Trophoblast cell (in vitro differentiated cells and primary cell): ENCODE results near the gene PCK2.

Source experiments
- DNase-seq, 2 donors: peaks; one replicate each; pipeline ENCODE4 v3.0.0-alpha.2; 2016
- H2AFZ ChIP-seq: 2 replicates; pipeline ENCODE4 v1.6.1; 2013; ENCODE audit warnings: low read length, moderate library complexity, mild to moderate bottlenecking; ENCODE audit not compliant: insufficient read depth, poor library complexity
- H2AK5ac ChIP-seq: 2 replicates; pipeline ENCODE4 v1.6.1; 2013; ENCODE audit warnings: mild to moderate bottlenecking, low read length
- H2BK120ac ChIP-seq: 2 replicates; pipeline ENCODE4 v1.6.1; 2013; ENCODE audit warnings: low read length, mild to moderate bottlenecking, moderate library complexity; ENCODE audit not compliant: insufficient read depth, poor library complexity
- H2BK12ac ChIP-seq: 2 replicates; pipeline ENCODE4 v1.6.1; 2013; ENCODE audit warnings: mild to moderate bottlenecking, low read length, moderate library complexity
- H2BK5ac ChIP-seq: 2 replicates; pipeline ENCODE4 v1.6.1; 2013; ENCODE audit warnings: low read length, low read depth, moderate library complexity, mild to moderate bottlenecking; ENCODE audit not compliant: poor library complexity
- H3K14ac ChIP-seq: 2 replicates; pipeline ENCODE4 v1.6.1; 2013; ENCODE audit warnings: mild to moderate bottlenecking, low read length
- H3K18ac ChIP-seq: 2 replicates; pipeline ENCODE4 v1.6.1; 2013; ENCODE audit warnings: mild to moderate bottlenecking, low read length
- H3K23ac ChIP-seq: 2 replicates; pipeline ENCODE4 v1.6.1; 2013; ENCODE audit warnings: low read length
- H3K27ac ChIP-seq: 2 replicates; pipeline ENCODE4 v1.5.1; 2013; ENCODE audit warnings: low read depth, mild to moderate bottlenecking, inconsistent platforms, low read length, moderate library complexity
- H3K27me3 ChIP-seq: 2 replicates; pipeline ENCODE4 v1.6.1; 2013; ENCODE audit warnings: inconsistent platforms, mild to moderate bottlenecking, low read length, moderate library complexity; ENCODE audit not compliant: insufficient read depth
- H3K36me3 ChIP-seq, 2 experiments: 1 replicate in 1 of 2; 2 replicates in 1 of 2; pipeline ENCODE4 v1.6.1; 2013; ENCODE audit warnings: low read length in 2 of 2, mild to moderate bottlenecking in 2 of 2, moderate library complexity in 1 of 2; ENCODE audit not compliant: insufficient read depth in 2 of 2, control insufficient read depth in 1 of 2
- H3K4ac ChIP-seq: 2 replicates; pipeline ENCODE4 v1.6.1; 2013; ENCODE audit warnings: low read depth, mild to moderate bottlenecking, low read length, moderate library complexity
- H3K4me1 ChIP-seq, 2 experiments: 1 replicate in 1 of 2; 2 replicates in 1 of 2; pipeline ENCODE4 v1.6.1; 2013; ENCODE audit warnings: low read length in 2 of 2, mild to moderate bottlenecking in 2 of 2, moderate library complexity in 1 of 2; ENCODE audit not compliant: insufficient read depth in 2 of 2, control insufficient read depth in 1 of 2
- H3K4me2 ChIP-seq: 2 replicates; pipeline ENCODE4 v1.6.1; 2013; ENCODE audit warnings: inconsistent platforms, mild to moderate bottlenecking, low read length, moderate library complexity
- H3K4me3 ChIP-seq: 2 replicates; pipeline ENCODE4 v1.5.1; 2013; ENCODE audit warnings: mild to moderate bottlenecking, low read depth, low read length, inconsistent platforms
- H3K79me1 ChIP-seq: one replicate; pipeline ENCODE4 v1.6.1; 2013; ENCODE audit warnings: low read length
- H3K79me2 ChIP-seq: 2 replicates; pipeline ENCODE4 v1.6.1; 2013; ENCODE audit warnings: low read length, mild to moderate bottlenecking; ENCODE audit not compliant: control insufficient read depth, insufficient read depth, poor library complexity
- H3K9ac ChIP-seq: 2 replicates; pipeline ENCODE4 v1.6.1; 2013; ENCODE audit warnings: mild to moderate bottlenecking, low read length
- H3K9me3 ChIP-seq: 2 replicates; pipeline ENCODE4 v1.6.1; 2013; ENCODE audit warnings: low read depth, mild to moderate bottlenecking, control low read depth, inconsistent platforms, low read length; ENCODE audit not compliant: insufficient read depth
- H4K12ac ChIP-seq: 2 replicates; pipeline ENCODE4 v1.6.1; 2013; ENCODE audit warnings: low read depth, mild to moderate bottlenecking, low read length, moderate library complexity
- H4K8ac ChIP-seq: 2 replicates; pipeline ENCODE4 v1.6.1; 2013; ENCODE audit warnings: low read depth, mild to moderate bottlenecking, low read length, moderate library complexity
- H4K91ac ChIP-seq: one replicate; pipeline ENCODE4 v1.6.1; 2013; ENCODE audit warnings: low read depth, mild to moderate bottlenecking, low read length, moderate library complexity
- WGBS: extraction: QIAGEN DNeasy Blood & Tissue Kit; methylation state at CpG from one replicate; pipeline ENCODE4 v1.1.7; 2013; ENCODE audit warnings: missing lambda C conversion rate; ENCODE audit not compliant: insufficient read length, insufficient coverage; ENCODE audit errors: extremely low coverage; 5-methylcytosine and 5-hydroxymethylcytosine counted together

The PCK2 gene

GRCh38 chr14:24110060-24110459 lies 15.9 kb downstream of the PCK2 start:
- Histone ChIP-seq H2BK12ac (no peak overlapping the region), H3K36me3 (no peaks in the 10 kb centered on the region), H3K79me2 (peaks cover 7% of the 10 kb centered on the region), H4K91ac (no peak overlapping the region), H2BK120ac (no peak overlapping the region), H4K12ac (no peak overlapping the region), H2BK5ac (no peak overlapping the region), H3K27me3 (no peaks in the 10 kb centered on the region), H3K9me3 (no peaks in the 10 kb centered on the region), H4K8ac (no peak overlapping the region), H3K14ac (no peak overlapping the region), H3K4me2 (no peak overlapping the region), H3K27ac (no peak overlapping the region), H3K4me3 (no peak overlapping the region), H2AK5ac (no peak overlapping the region), H3K4me1 (no peaks in the 10 kb centered on the region), H3K23ac (no peak overlapping the region), H3K18ac (no peak overlapping the region), H3K79me1 (peaks cover 10% of the 10 kb centered on the region), H2AFZ (no peak overlapping the region), H3K9ac (no peak overlapping the region), H3K4ac (no peak overlapping the region)
- WGBS = no CpG with 5 or more reads among the region's 9 CpGs
- no peak for DNase-seq

- Histone ChIP-seq H2AK5ac (no peak overlapping the region), H3K4me3 (no peak overlapping the region), H2BK120ac (no peak overlapping the region), H3K9me3 (no peaks in the 10 kb centered on the region), H3K9ac (no peak overlapping the region), H3K4me1 (peaks cover under 1 to 1% of the 10 kb centered on the region in 2 experiments), H3K27me3 (no peaks in the 10 kb centered on the region), H3K27ac (no peak overlapping the region), H3K18ac (no peak overlapping the region), H2AFZ (no peak overlapping the region), H2BK5ac (no peak overlapping the region), H3K4ac (no peak overlapping the region), H3K36me3 (no peaks in the 10 kb centered on the region), H2BK12ac (no peak overlapping the region), H4K91ac (no peak overlapping the region), H4K12ac (no peak overlapping the region), H3K79me1 (peaks cover 10% of the 10 kb centered on the region), H3K23ac (no peak overlapping the region), H3K79me2 (peaks cover 9% of the 10 kb centered on the region), H3K4me2 (no peak overlapping the region), H4K8ac (no peak overlapping the region), H3K14ac (no peak overlapping the region)
- WGBS = no CpG with 5 or more reads among the region's 1 CpG
- DNase-seq = no peak
Observed at GRCh38 chr14:24110523-24110922, 16.4 kb downstream of the PCK2 start.

DNA sequence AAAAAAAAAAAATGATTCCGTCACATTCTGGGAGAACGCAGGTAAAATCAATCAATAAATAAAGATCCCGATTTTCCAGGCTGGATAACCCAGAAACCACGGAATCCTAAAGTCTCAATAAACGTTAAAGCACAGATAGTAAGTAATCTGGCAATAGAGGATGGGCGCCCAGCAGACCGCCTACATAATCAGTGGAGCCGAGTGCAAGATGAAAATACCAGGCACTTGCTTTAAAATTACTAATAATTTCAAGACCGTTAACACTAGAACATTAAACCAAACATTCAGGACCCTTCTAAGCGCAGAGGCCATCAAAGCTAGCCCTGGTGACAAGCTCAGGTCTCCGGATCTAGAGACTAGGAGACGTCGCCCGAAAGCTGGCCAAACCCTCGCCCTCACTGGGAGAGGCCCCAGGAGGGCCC lies 19.3 kb downstream of the PCK2 start:
- peak overlapping the region; percentile 97 for H4K12ac ChIP-seq
- WGBS = no CpG with 5 or more reads among the region's 15 CpGs
- no peak overlapping the region for H3K23ac ChIP-seq
- H2BK120ac ChIP-seq = peak overlapping the region; percentile 88
- peak overlapping the region; percentile 80 for H3K4ac ChIP-seq
- peak overlapping the region; percentile 71 for H3K9ac ChIP-seq
- DNase-seq = no peak
- peak overlapping the region; percentile 94 for H4K8ac ChIP-seq
- H2BK5ac ChIP-seq = peak overlapping the region; percentile 84
- no peaks in the 10 kb centered on the region for H3K9me3 ChIP-seq
- H2AFZ ChIP-seq = peak overlapping the region; percentile 97
- H2BK12ac ChIP-seq = peak overlapping the region; percentile 23
- peaks cover 3 to 9% of the 10 kb centered on the region in 2 experiments for H3K4me1 ChIP-seq
- H3K79me1 ChIP-seq = peaks cover 10% of the 10 kb centered on the region
- H3K4me2 ChIP-seq = peak overlapping the region; percentile 64
- H3K4me3 ChIP-seq = peak overlapping the region; percentile 72
- peaks cover 9% of the 10 kb centered on the region for H3K79me2 ChIP-seq
- peak overlapping the region; percentile 94 for H3K27ac ChIP-seq
- H3K36me3 ChIP-seq = peaks cover 6 to 12% of the 10 kb centered on the region in 2 experiments
- peak overlapping the region; percentile 88 for H4K91ac ChIP-seq
- H3K14ac ChIP-seq = peak overlapping the region; percentile 97
- H3K18ac ChIP-seq = peak overlapping the region; percentile 94
- no peaks in the 10 kb centered on the region for H3K27me3 ChIP-seq
- H2AK5ac ChIP-seq = peak overlapping the region; percentile 52

DNA sequence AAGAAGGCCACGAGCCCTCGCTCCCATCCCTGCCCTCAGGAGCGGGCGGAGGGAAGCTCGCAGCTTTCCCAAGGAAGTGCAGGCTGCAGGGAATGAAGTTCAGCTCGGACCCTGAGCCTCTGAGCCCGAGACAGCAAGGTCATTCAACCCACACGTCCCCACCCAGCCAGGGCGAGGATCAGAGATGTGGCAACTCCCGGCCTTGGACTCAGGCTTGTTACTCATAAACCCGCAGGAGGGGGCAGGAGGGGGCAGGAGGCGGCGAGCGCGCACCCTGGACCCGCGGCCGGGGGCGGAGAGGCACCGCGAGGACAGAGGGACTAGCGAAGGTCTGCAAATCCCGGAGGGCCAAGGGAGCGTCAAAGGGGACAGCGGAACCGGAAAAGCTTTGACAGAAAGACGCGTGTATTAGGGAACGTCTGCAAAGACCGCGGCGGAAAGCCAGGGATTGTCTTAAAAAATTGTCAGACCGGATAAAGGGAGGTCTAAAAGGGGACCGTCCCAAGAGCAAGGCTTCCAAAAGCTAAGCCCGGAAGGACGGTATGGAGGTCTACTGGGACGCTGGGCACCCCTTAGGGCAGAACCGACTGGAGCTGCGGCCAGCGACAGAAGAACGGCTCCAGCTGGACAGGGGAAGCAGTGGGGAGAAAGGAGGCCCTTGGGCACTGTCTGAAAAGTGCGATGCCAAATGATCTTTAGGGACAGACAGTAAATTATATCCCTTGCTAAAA lies 19.9 kb downstream of the PCK2 start:
- peak overlapping the region; percentile 89 for H3K9ac ChIP-seq
- peak overlapping the region; percentile 80 for H3K4ac ChIP-seq
- H3K14ac ChIP-seq = peak overlapping the region; percentile 97
- peak overlapping the region; percentile 64 for H3K4me2 ChIP-seq
- no CpG with 5 or more reads among the region's 42 CpGs for WGBS
- peak overlapping the region; percentile 88 for H2BK120ac ChIP-seq
- H3K4me1 ChIP-seq = peaks cover 3 to 9% of the 10 kb centered on the region in 2 experiments
- peak; percentile 89 to 91 for DNase-seq
- peak overlapping the region; percentile 97 for H2AFZ ChIP-seq
- H4K8ac ChIP-seq = peak overlapping the region; percentile 94
- H3K36me3 ChIP-seq = peaks cover 7 to 17% of the 10 kb centered on the region in 2 experiments
- no peaks in the 10 kb centered on the region for H3K9me3 ChIP-seq
- peak overlapping the region; percentile 72 for H3K4me3 ChIP-seq
- peak overlapping the region; percentile 23 for H2BK12ac ChIP-seq
- no peaks in the 10 kb centered on the region for H3K27me3 ChIP-seq
- peak overlapping the region; percentile 52 for H2AK5ac ChIP-seq
- H3K79me1 ChIP-seq = peaks cover 10% of the 10 kb centered on the region
- peak overlapping the region; percentile 97 for H4K12ac ChIP-seq
- H4K91ac ChIP-seq = peak overlapping the region; percentile 88
- H2BK5ac ChIP-seq = peak overlapping the region; percentile 84
- H3K79me2 ChIP-seq = peaks cover 9% of the 10 kb centered on the region
- H3K23ac ChIP-seq = no peak overlapping the region
- H3K18ac ChIP-seq = peak overlapping the region; percentile 94
- H3K27ac ChIP-seq = peak overlapping the region; percentile 94
